GM13976 (cell line): Measurements from ENCODE around the gene COL4A6.
A peak's percentile ranks its signal among the peaks of the same experiment; 100 is the strongest.

ENCODE experiments used
- DNase-seq: peaks from one replicate; pipeline ENCODE4 v3.0.0; 2012; ENCODE audit warnings: low spot score
- in situ Hi-C: fragments of 300-500 bp; cut with MboI; formaldehyde crosslinking; loops from one replicate; pipeline ENCODE4 v1.12.0; 2022; ENCODE audit warnings: low sequenced_read_pairs, mixed read lengths, inconsistent platforms; ENCODE audit not compliant: unreplicated experiment
- TF ChIP-seq, protein P1 (sequence below): IDR thresholded peaks from 2 replicates; pipeline ENCODE4 v1.5.1; 2012; ENCODE audit warnings: borderline replicate concordance, mild to moderate bottlenecking; ENCODE audit not compliant: insufficient read depth; ENCODE audit errors: extremely low read depth, missing control alignments, control extremely low read depth

The COL4A6 gene

GRCh38 chrX:108156082-108156481 lies 282.1 kb downstream of the COL4A6 start:
- in situ Hi-C loops = no loop called here
- DNase-seq = no peak
- TF ChIP-seq, protein P1, sequence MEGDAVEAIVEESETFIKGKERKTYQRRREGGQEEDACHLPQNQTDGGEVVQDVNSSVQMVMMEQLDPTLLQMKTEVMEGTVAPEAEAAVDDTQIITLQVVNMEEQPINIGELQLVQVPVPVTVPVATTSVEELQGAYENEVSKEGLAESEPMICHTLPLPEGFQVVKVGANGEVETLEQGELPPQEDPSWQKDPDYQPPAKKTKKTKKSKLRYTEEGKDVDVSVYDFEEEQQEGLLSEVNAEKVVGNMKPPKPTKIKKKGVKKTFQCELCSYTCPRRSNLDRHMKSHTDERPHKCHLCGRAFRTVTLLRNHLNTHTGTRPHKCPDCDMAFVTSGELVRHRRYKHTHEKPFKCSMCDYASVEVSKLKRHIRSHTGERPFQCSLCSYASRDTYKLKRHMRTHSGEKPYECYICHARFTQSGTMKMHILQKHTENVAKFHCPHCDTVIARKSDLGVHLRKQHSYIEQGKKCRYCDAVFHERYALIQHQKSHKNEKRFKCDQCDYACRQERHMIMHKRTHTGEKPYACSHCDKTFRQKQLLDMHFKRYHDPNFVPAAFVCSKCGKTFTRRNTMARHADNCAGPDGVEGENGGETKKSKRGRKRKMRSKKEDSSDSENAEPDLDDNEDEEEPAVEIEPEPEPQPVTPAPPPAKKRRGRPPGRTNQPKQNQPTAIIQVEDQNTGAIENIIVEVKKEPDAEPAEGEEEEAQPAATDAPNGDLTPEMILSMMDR = no peak

DNA sequence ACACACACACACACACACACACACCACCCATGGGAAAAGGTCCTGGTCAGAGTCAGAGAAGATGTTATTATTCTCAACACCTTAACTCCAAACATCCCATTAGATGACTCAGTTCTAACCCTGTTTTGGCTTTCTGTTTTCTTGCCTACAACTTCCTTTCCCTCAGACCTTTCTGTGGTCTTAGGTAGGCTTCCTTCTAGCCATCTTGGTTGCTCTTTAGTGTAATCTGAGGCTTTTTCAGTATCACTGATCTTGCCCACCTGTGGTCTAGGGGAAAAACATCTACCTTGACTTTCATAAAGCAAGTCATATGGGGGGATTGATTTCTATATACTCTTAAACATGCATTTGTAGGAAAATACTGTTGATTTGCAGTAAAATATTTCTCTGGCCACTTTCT lies 289.7 kb downstream of the COL4A6 start:
- in situ Hi-C loops = no loop called here
- no peak for DNase-seq
- TF ChIP-seq, protein P1 = no peak

DNA sequence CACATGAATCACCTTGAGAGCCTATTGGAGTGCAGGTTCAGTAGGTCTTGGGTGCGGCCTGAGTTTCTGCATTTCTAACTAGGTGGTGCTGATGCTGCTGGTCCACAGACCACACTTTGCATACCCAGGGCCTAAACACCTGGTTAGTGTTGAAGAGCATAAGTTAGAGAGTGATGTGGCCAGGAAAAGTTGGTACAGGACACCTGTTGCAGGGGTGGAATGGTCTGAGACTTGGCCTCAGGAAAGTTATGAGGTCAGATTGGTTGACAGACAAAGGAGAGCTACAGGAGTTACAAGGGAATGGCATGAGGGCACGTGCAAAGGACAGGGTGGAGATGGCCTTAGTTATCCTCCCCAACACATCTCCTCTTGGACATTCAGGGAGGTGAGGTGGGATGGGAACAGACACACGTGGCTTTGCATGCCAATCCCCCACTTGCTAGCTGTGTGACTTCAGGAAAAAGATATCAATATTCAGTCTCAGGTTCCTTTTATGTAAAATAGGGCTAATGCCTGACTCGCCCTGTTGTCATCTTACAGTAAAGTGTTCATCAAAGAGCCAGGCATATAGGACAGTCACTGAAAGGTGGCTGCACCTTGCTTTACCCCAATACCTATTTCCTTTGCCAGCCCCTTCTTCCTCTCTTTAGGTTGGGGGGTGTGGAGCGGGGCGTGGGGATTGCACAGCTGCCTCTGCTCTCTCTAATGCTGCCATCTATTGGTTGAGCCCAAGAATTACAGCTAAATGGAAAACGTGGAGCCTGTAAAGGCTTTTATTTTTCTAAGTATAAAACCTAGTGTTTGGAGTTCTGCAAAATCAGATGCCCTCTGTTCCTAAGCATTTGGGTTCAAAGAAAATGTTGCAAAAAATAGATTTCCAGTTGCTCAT lies 299.2 kb downstream of the COL4A6 start:
- in situ Hi-C loops = no loop called here
- TF ChIP-seq, protein P1 = peak; percentile 26
- no peak for DNase-seq

GRCh38 chrX:108134724-108135123 lies 303.5 kb downstream of the COL4A6 start:
- DNase-seq = no peak
- in situ Hi-C loops = no loop called here
- TF ChIP-seq, protein P1 = no peak

GRCh38 chrX:108132876-108133275 lies 305.3 kb downstream of the COL4A6 start:
- TF ChIP-seq, protein P1 = no peak
- DNase-seq = no peak
- in situ Hi-C loops = no loop called here

DNA sequence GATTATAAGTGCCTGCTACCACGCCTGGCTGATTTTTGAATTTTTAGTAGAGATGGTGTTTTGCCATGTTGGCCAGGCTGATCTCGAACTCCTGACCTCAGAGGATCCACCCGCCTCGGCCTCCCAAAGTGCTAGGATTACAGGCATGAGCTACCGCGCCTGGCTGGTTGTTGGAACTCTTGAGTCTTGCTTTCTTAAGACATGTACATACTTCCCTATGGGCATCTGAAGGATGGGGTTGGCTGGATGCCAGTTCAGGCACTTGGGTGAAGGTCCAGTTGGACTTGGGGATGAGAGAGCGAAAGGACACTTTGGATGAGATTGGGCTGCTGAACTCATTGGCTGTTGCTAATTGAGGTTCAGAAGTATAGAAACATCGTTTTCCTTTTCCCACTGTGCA lies 306.2 kb downstream of the COL4A6 start:
- TF ChIP-seq, protein P1 = no peak
- no peak for DNase-seq
- in situ Hi-C loops = no loop called here
